ENCODE measurements around the gene SLC22A23.

GRCh38 chr6:3306848-3307247 lies 150.0 kb downstream of the SLC22A23 start:
- TF ChIP-seq CTCF (IDR thresholded peaks at IDR 0.05; ENCODE audit: low read depth, low read length) (no peak), EZH2phosphoT487 (IDR thresholded peaks at IDR 0.05; ENCODE audit: low read depth) (no peak)

Data from OCI-LY3 (cell line).